A549 (cell line): ENCODE measurements around the gene CD200R1L. TPM values are rescaled to one million over a fixed set of nuclear protein-coding genes. Genes with fewer than 3 reads are reported as not detected.

ENCODE experiments used
- ATAC-seq, 2 experiments: fragments of 200-7000 bp in 1 of 2; fragments of >200 bp in 1 of 2; cut with Nextera tagmentation in 1 of 2; cut with Tn5 transposase in 1 of 2; 3 replicates each; pipeline versions ENCODE4 v1.8.0 to v1.9.1; 2018 to 2020; ENCODE audit warnings: mild to moderate bottlenecking in 1 of 2, moderate library complexity in 1 of 2
- CTCF ChIA-PET: fragments of 300-600 bp; sonication (Branson Sonifier 250); formaldehyde crosslinking; extraction: SDS; loops from one replicate; lab custom pipeline; 2021; ENCODE audit warnings: antibody characterized with exemption, inconsistent platforms; lab: Yijun Ruan, JAX
- POLR2A ChIA-PET: fragments of 350-600 bp; formaldehyde crosslinking; extraction: SDS; loops from one replicate; lab custom pipeline; 2021; ENCODE audit warnings: antibody characterized with exemption, inconsistent platforms; lab: Yijun Ruan, JAX
- DNase-seq, 2 experiments: peaks; one replicate each; pipeline versions ENCODE4 v3.0.0 to v3.0.0-alpha.2; 2011 to 2016; ENCODE audit warnings: low read depth in 1 of 2, low spot score in 1 of 2
- FAIRE-seq: peaks from 2 replicates; lab custom pipeline; 2011; peaks lifted over from hg19 to GRCh38; lab: Jason Lieb, UNC
- H3K27ac ChIP-seq, 2 experiments: fragments of >200 bp; sonication (Bioruptor Twin); formaldehyde crosslinking; 3 replicates each; pipeline ENCODE4 v1.5.1; 2016 to 2017
- H3K4me1 ChIP-seq: fragments of >200 bp; sonication (Bioruptor Twin); formaldehyde crosslinking; 3 replicates; pipeline ENCODE4 v1.6.1; 2016
- H3K4me2 ChIP-seq: fragments of >200 bp; sonication (Bioruptor Twin); formaldehyde crosslinking; 3 replicates; pipeline ENCODE4 v1.6.1; 2016
- H3K4me3 ChIP-seq: fragments of >200 bp; sonication (Bioruptor Twin); formaldehyde crosslinking; 3 replicates; pipeline ENCODE4 v1.5.1; 2016
- H3K9me3 ChIP-seq: fragments of >200 bp; sonication (Bioruptor Twin); formaldehyde crosslinking; 3 replicates; pipeline ENCODE4 v1.6.1; 2016
- CBX2 ChIP-seq: fragments of 200-600 bp; sonication (generic); IDR thresholded peaks from 2 replicates; pipeline ENCODE4 v1.6.1; 2016; ENCODE audit warnings: low read depth, mild to moderate bottlenecking, borderline replicate concordance
- CBX8 ChIP-seq: fragments of 200-600 bp; sonication (generic); IDR thresholded peaks from 2 replicates; pipeline ENCODE4 v1.6.1; 2016
- CHD4 ChIP-seq: fragments of 200-600 bp; sonication (generic); IDR thresholded peaks from 2 replicates; pipeline ENCODE4 v1.6.1; 2016; ENCODE audit warnings: antibody characterized with exemption, mild to moderate bottlenecking, borderline replicate concordance
- EHF ChIP-seq: fragments of 250-450 bp; sonication (Bioruptor Pico); IDR thresholded peaks from 2 replicates; pipeline ENCODE4 v1.5.0; 2020; ENCODE audit warnings: mild to moderate bottlenecking
- EHMT2 ChIP-seq: fragments of 200-600 bp; sonication (generic); IDR thresholded peaks from 2 replicates; pipeline ENCODE4 v1.6.1; 2016; ENCODE audit warnings: antibody characterized with exemption, low read depth, mild to moderate bottlenecking, moderate library complexity
- FOSL2 ChIP-seq, 2 experiments: fragments of 450-650 bp in 1 of 2; fragments of >200 bp in 1 of 2; sonication (Bioruptor Twin) in 1 of 2; formaldehyde crosslinking; IDR thresholded peaks; 2 replicates each; pipeline versions ENCODE4 v1.5.0 to v1.6.1; 2016 to 2020; ENCODE audit warnings: mild to moderate bottlenecking in 1 of 2, moderate library complexity in 1 of 2
- HDAC2 ChIP-seq: fragments of 200-600 bp; sonication (generic); IDR thresholded peaks from 2 replicates; pipeline ENCODE4 v1.6.1; 2016
- JUN ChIP-seq, 2 experiments: fragments of >200 bp; sonication (Bioruptor Twin); formaldehyde crosslinking; IDR thresholded peaks; 2 replicates in 1 of 2; 3 replicates in 1 of 2; pipeline ENCODE4 v1.6.1; 2016 to 2017
- JUNB ChIP-seq: fragments of >200 bp; sonication (Bioruptor Twin); formaldehyde crosslinking; IDR thresholded peaks from 2 replicates; pipeline ENCODE4 v1.6.1; 2016
- MYC ChIP-seq: IDR thresholded peaks from 2 replicates; pipeline ENCODE4 v1.6.1; 2012; ENCODE audit warnings: mild to moderate bottlenecking, inconsistent platforms, low read length, improper control_type of control experiment, borderline replicate concordance
- NPAS2 ChIP-seq: fragments of 250-450 bp; sonication (Bioruptor Pico); IDR thresholded peaks from 2 replicates; pipeline ENCODE4 v1.8.0; 2022; ENCODE audit warnings: mild to moderate bottlenecking, moderate library complexity, borderline replicate concordance
- RAD21 ChIP-seq, 2 experiments: fragments of >200 bp in 1 of 2; sonication (Bioruptor Twin) in 1 of 2; formaldehyde crosslinking in 1 of 2; IDR thresholded peaks in 1 of 2; conservative IDR thresholded peaks in 1 of 2; 2 replicates in 1 of 2; 3 replicates in 1 of 2; pipeline ENCODE4 v1.6.1; 2012 to 2018; ENCODE audit warnings: inconsistent platforms in 1 of 2
- RARB ChIP-seq: fragments of 250-450 bp; sonication (Bioruptor Pico); IDR thresholded peaks from 2 replicates; pipeline ENCODE4 v1.8.0; 2021; ENCODE audit warnings: mild to moderate bottlenecking, moderate library complexity
- REST ChIP-seq: fragments of 200-600 bp; sonication (generic); IDR thresholded peaks from 2 replicates; pipeline ENCODE4 v1.6.1; 2016; ENCODE audit warnings: antibody characterized with exemption, mild to moderate bottlenecking, moderate library complexity
- RNF2 ChIP-seq: fragments of 200-600 bp; sonication (generic); IDR thresholded peaks from 2 replicates; pipeline ENCODE4 v1.6.1; 2016; ENCODE audit warnings: low read depth, mild to moderate bottlenecking, antibody characterized with exemption, moderate library complexity, borderline replicate concordance
- SMC3 ChIP-seq: fragments of >200 bp; sonication (Bioruptor Twin); formaldehyde crosslinking; IDR thresholded peaks from 3 replicates; pipeline ENCODE4 v1.6.1; 2018; ENCODE audit warnings: inconsistent platforms
- USF2 ChIP-seq: fragments of 450-650 bp; IDR thresholded peaks from 2 replicates; pipeline ENCODE4 v1.6.1; 2014; ENCODE audit warnings: antibody characterized with exemption
- ZFP36 ChIP-seq: fragments of 450-650 bp; IDR thresholded peaks from 2 replicates; pipeline ENCODE4 v1.6.1; 2014; ENCODE audit warnings: borderline replicate concordance; ENCODE audit not compliant: partially characterized antibody
- ZSCAN20 ChIP-seq: fragments of 250-450 bp; sonication (Bioruptor Pico); IDR thresholded peaks from 2 replicates; pipeline ENCODE4 v1.8.0; 2022; ENCODE audit warnings: mild to moderate bottlenecking, moderate library complexity
- WGBS: methylation state at CpG from one replicate; pipeline ENCODE4 v1.1.6; 2017; ENCODE audit errors: missing lambda C conversion rate; 5-methylcytosine and 5-hydroxymethylcytosine counted together
- polyA plus RNA-seq, 4 experiments: library from polyadenylated mRNA; depleted of rRNA in 3 of 4; stranded (reverse); fragments of >200 nt; fragmentation: RNase III in 1 of 4; extraction: RNeasy Plus Mini Kit Qiagen cat#74134 plus additional on column Dnase treatment in 1 of 4; gene quantifications; 2 replicates in 3 of 4; 3 replicates in 1 of 4; pipeline ENCODE4 v1.2.3, GENCODE V29; 2011 to 2017
- TF ChIP-seq, protein P1 (sequence below): fragments of >200 bp; sonication (Bioruptor Twin); formaldehyde crosslinking; IDR thresholded peaks from 3 replicates; pipeline ENCODE4 v1.5.1; 2016
- TF ChIP-seq, protein P2 (sequence below): IDR thresholded peaks from 2 replicates; pipeline ENCODE4 v1.6.1; 2012

The CD200R1L gene
- polyA plus RNA-seq, 2 of the 4 experiments (the other 2 are of a cell fraction) = 0.10 TPM; not detected in 1

DNA sequence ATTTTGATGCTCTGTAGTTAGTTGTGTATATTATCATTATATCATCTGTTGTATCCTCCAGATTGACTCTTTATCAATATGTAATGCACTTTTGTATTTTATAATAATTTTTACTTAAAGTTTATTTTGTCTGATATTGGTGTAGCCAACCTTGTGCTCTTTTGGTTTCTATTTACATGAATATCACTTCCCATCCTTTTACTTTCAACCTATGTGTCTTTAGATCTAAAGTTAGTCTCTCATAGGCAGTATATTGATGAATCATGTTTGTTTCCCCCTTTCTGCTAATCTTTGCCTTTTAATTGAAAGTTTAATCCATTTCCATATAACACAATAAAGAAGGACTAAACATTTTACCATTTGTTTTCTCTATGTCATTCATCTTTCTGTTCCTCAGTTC is 28.1 kb upstream of the CD200R1L start:
- Histone ChIP-seq H3K27ac (no peak overlapping the region), H3K4me1 (no peaks in the 10 kb centered on the region), H3K4me2 (no peak overlapping the region), H3K9me3 (peaks cover 12% of the 10 kb centered on the region; the same call in 1 of the 3 replicates), H3K4me3 (no peak overlapping the region)
- TF ChIP-seq REST (no peak), RNF2 (no peak), CBX2 (no peak), ZSCAN20 (CRISPR knock-in tag) (no peak), RAD21 (conservative IDR thresholded peaks at IDR 0.05 in 1 of 2, IDR thresholded peaks at IDR 0.05 in 1 of 2) (no peak), RARB (no peak), HDAC2 (no peak), CBX8 (no peak), MYC (no peak)
- ChIA-PET CTCF (no interaction called here), POLR2A (no interaction called here)
- no peak for ATAC-seq
- peak; percentile 61 for FAIRE-seq
- no peak for DNase-seq

DNA sequence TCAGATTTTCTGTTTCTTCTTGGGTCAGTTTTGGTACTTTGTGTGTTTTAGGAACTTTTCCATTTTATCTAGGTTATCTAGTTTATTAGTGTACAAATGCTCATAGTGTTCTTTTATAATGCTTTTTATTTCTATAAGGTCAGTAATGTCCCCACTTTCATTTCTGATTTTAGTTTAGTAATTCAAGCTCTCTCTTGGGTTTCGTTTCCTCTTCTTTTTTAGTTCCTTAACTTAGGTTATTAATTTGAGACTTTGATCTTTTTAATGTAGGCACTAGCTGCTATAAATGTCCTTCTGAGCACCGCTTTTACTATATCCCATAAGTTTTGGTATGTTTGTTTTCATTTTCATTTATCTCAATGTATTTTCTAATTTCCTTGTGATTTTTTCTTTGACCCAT is 27.0 kb upstream of the CD200R1L start:
- Histone ChIP-seq H3K27ac (no peak overlapping the region), H3K4me1 (no peaks in the 10 kb centered on the region), H3K4me2 (no peak overlapping the region), H3K4me3 (no peak overlapping the region), H3K9me3 (peaks cover 14% of the 10 kb centered on the region; the same call in 1 of the 3 replicates)
- no peak for DNase-seq
- no peak for FAIRE-seq
- WGBS = 55% methylated on average over 2 of the region's 2 CpGs
- POLR2A ChIA-PET = no interaction called here
- no peak for ATAC-seq
- TF ChIP-seq CHD4 (no peak), EHF (CRISPR knock-in tag) (no peak), NPAS2 (CRISPR knock-in tag) (no peak), JUN (IDR thresholded peaks at IDR 0.05) (no peak), USF2 (no peak), ZFP36 (no peak), SMC3 (no peak), FOSL2 (IDR thresholded peaks at IDR 0.05) (no peak), FOSL2 (CRISPR knock-in tag; IDR thresholded peaks at IDR 0.05) (no peak), JUNB (no peak), EHMT2 (no peak)
- TF ChIP-seq, protein P1, sequence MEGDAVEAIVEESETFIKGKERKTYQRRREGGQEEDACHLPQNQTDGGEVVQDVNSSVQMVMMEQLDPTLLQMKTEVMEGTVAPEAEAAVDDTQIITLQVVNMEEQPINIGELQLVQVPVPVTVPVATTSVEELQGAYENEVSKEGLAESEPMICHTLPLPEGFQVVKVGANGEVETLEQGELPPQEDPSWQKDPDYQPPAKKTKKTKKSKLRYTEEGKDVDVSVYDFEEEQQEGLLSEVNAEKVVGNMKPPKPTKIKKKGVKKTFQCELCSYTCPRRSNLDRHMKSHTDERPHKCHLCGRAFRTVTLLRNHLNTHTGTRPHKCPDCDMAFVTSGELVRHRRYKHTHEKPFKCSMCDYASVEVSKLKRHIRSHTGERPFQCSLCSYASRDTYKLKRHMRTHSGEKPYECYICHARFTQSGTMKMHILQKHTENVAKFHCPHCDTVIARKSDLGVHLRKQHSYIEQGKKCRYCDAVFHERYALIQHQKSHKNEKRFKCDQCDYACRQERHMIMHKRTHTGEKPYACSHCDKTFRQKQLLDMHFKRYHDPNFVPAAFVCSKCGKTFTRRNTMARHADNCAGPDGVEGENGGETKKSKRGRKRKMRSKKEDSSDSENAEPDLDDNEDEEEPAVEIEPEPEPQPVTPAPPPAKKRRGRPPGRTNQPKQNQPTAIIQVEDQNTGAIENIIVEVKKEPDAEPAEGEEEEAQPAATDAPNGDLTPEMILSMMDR = no peak
- TF ChIP-seq, protein P2, sequence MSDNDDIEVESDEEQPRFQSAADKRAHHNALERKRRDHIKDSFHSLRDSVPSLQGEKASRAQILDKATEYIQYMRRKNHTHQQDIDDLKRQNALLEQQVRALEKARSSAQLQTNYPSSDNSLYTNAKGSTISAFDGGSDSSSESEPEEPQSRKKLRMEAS = no peak
- CTCF ChIA-PET = no interaction called here
